ENCODE data around the gene RUNX2.
A peak's percentile ranks its signal among the peaks of the same experiment; 100 is the strongest.

RUNX2 gene

GRCh38 chr6:45438849-45439406, 110.8 kb downstream of the RUNX2 start:
- peaks cover 83% of the 10 kb centered on the region for H3K36me3 Mint-ChIP-seq (ENCODE audit: low read depth)
- H3K27ac Mint-ChIP-seq = peak overlapping the region; percentile 84
- no peaks in the 10 kb centered on the region for H3K27me3 Mint-ChIP-seq (ENCODE audit: low read depth)
- DNase-seq (ENCODE audit: low spot score) = no peak
- H3K9me3 Mint-ChIP-seq = no peaks in the 10 kb centered on the region
- peak overlapping the region; percentile 67 for H3K4me3 Mint-ChIP-seq
- peaks cover 84% of the 10 kb centered on the region for H3K4me1 Mint-ChIP-seq (ENCODE audit: low read depth)

- no peak for DNase-seq (ENCODE audit: low spot score)
- Mint-ChIP-seq H3K36me3 (ENCODE audit: low read depth) (peaks cover 84% of the 10 kb centered on the region), H3K9me3 (no peaks in the 10 kb centered on the region), H3K4me3 (peak overlapping the region; percentile 67), H3K27ac (peak overlapping the region; percentile 84), H3K27me3 (ENCODE audit: low read depth) (no peaks in the 10 kb centered on the region), H3K4me1 (ENCODE audit: low read depth) (peaks cover 84% of the 10 kb centered on the region)
Measured at GRCh38 chr6:45439459-45439858, 111.3 kb downstream of the RUNX2 start.

GRCh38 chr6:45439861-45440388, 111.8 kb downstream of the RUNX2 start:
- Mint-ChIP-seq H3K4me1 (ENCODE audit: low read depth) (peaks cover 85% of the 10 kb centered on the region), H3K27ac (peak overlapping the region; percentile 84), H3K36me3 (ENCODE audit: low read depth) (peaks cover 84% of the 10 kb centered on the region), H3K9me3 (no peaks in the 10 kb centered on the region), H3K27me3 (ENCODE audit: low read depth) (no peaks in the 10 kb centered on the region), H3K4me3 (peak overlapping the region; percentile 67)
- no peak for DNase-seq (ENCODE audit: low spot score)

GRCh38 chr6:45441851-45442453, 113.8 kb downstream of the RUNX2 start:
- H3K9me3 Mint-ChIP-seq = no peaks in the 10 kb centered on the region
- no peaks in the 10 kb centered on the region for H3K27me3 Mint-ChIP-seq (ENCODE audit: low read depth)
- H3K4me3 Mint-ChIP-seq = peak overlapping the region; percentile 0
- peak overlapping the region; percentile 65 for H3K27ac Mint-ChIP-seq
- H3K4me1 Mint-ChIP-seq (ENCODE audit: low read depth) = peaks cover 86% of the 10 kb centered on the region
- H3K36me3 Mint-ChIP-seq (ENCODE audit: low read depth) = peaks cover 84% of the 10 kb centered on the region
- DNase-seq (ENCODE audit: low spot score) = no peak

- H3K27ac Mint-ChIP-seq = peak overlapping the region; percentile 43
- no peak for DNase-seq (ENCODE audit: low spot score)
- no peak overlapping the region for H3K4me3 Mint-ChIP-seq
- H3K36me3 Mint-ChIP-seq (ENCODE audit: low read depth) = peaks cover 83% of the 10 kb centered on the region
- peaks cover 85% of the 10 kb centered on the region for H3K4me1 Mint-ChIP-seq (ENCODE audit: low read depth)
- no peaks in the 10 kb centered on the region for H3K27me3 Mint-ChIP-seq (ENCODE audit: low read depth)
- H3K9me3 Mint-ChIP-seq = no peaks in the 10 kb centered on the region
Measured at GRCh38 chr6:45442716-45443115, 114.6 kb downstream of the RUNX2 start.

GRCh38 chr6:45445364-45445748, 117.2 kb downstream of the RUNX2 start:
- H3K4me1 Mint-ChIP-seq (ENCODE audit: low read depth) = peaks cover 85% of the 10 kb centered on the region
- H3K36me3 Mint-ChIP-seq (ENCODE audit: low read depth) = peaks cover 83% of the 10 kb centered on the region
- DNase-seq (ENCODE audit: low spot score) = no peak
- no peaks in the 10 kb centered on the region for H3K9me3 Mint-ChIP-seq
- H3K4me3 Mint-ChIP-seq = peak overlapping the region; percentile 67
- no peaks in the 10 kb centered on the region for H3K27me3 Mint-ChIP-seq (ENCODE audit: low read depth)
- peak overlapping the region; percentile 70 for H3K27ac Mint-ChIP-seq

- Mint-ChIP-seq H3K27ac (peak overlapping the region; percentile 83), H3K9me3 (no peaks in the 10 kb centered on the region), H3K4me1 (ENCODE audit: low read depth) (peaks cover 90% of the 10 kb centered on the region), H3K27me3 (ENCODE audit: low read depth) (no peaks in the 10 kb centered on the region), H3K4me3 (peak overlapping the region; percentile 67), H3K36me3 (ENCODE audit: low read depth) (peaks cover 83% of the 10 kb centered on the region)
- no peak for DNase-seq (ENCODE audit: low spot score)
Measured at GRCh38 chr6:45445749-45446549, 117.8 kb downstream of the RUNX2 start.

GRCh38 chr6:45447005-45447404, 118.9 kb downstream of the RUNX2 start:
- peak overlapping the region; percentile 27 for H3K27ac Mint-ChIP-seq
- no peaks in the 10 kb centered on the region for H3K27me3 Mint-ChIP-seq (ENCODE audit: low read depth)
- no peak overlapping the region for H3K4me3 Mint-ChIP-seq
- DNase-seq (ENCODE audit: low spot score) = no peak
- no peaks in the 10 kb centered on the region for H3K9me3 Mint-ChIP-seq
- peaks cover 83% of the 10 kb centered on the region for H3K36me3 Mint-ChIP-seq (ENCODE audit: low read depth)
- H3K4me1 Mint-ChIP-seq (ENCODE audit: low read depth) = peaks cover 90% of the 10 kb centered on the region

GRCh38 chr6:45447716-45448115, 119.6 kb downstream of the RUNX2 start:
- H3K4me3 Mint-ChIP-seq = peak overlapping the region; percentile 72
- H3K27ac Mint-ChIP-seq = peak overlapping the region; percentile 70
- H3K27me3 Mint-ChIP-seq (ENCODE audit: low read depth) = no peaks in the 10 kb centered on the region

GRCh38 chr6:45448417-45449389, 120.6 kb downstream of the RUNX2 start:
- Mint-ChIP-seq H3K4me1 (ENCODE audit: low read depth) (peaks cover 91% of the 10 kb centered on the region), H3K36me3 (ENCODE audit: low read depth) (peaks cover 80% of the 10 kb centered on the region), H3K27me3 (ENCODE audit: low read depth) (no peaks in the 10 kb centered on the region), H3K4me3 (peak overlapping the region; percentile 72), H3K27ac (peak overlapping the region; percentile 70), H3K9me3 (no peaks in the 10 kb centered on the region)
- no peak for DNase-seq (ENCODE audit: low spot score)

More at GRCh38 chr6:45447716-45448115, 119.6 kb downstream of the RUNX2 start:
- H3K9me3 Mint-ChIP-seq = no peaks in the 10 kb centered on the region
- peaks cover 88% of the 10 kb centered on the region for H3K4me1 Mint-ChIP-seq (ENCODE audit: low read depth)
- DNase-seq (ENCODE audit: low spot score) = no peak
- H3K36me3 Mint-ChIP-seq (ENCODE audit: low read depth) = peaks cover 82% of the 10 kb centered on the region

GRCh38 chr6:45450132-45450531, 122.0 kb downstream of the RUNX2 start:
- Mint-ChIP-seq H3K4me3 (peak overlapping the region; percentile 34), H3K27me3 (ENCODE audit: low read depth) (no peaks in the 10 kb centered on the region), H3K27ac (peak overlapping the region; percentile 74), H3K4me1 (ENCODE audit: low read depth) (peaks cover 90% of the 10 kb centered on the region), H3K9me3 (no peaks in the 10 kb centered on the region), H3K36me3 (ENCODE audit: low read depth) (peaks cover 77% of the 10 kb centered on the region)
- DNase-seq (ENCODE audit: low spot score) = no peak

GRCh38 chr6:45450831-45451230, 122.7 kb downstream of the RUNX2 start:
- peaks cover 70% of the 10 kb centered on the region for H3K36me3 Mint-ChIP-seq (ENCODE audit: low read depth)
- DNase-seq (ENCODE audit: low spot score) = no peak
- H3K4me1 Mint-ChIP-seq (ENCODE audit: low read depth) = peaks cover 84% of the 10 kb centered on the region
- H3K4me3 Mint-ChIP-seq = peak overlapping the region; percentile 34
- peak overlapping the region; percentile 74 for H3K27ac Mint-ChIP-seq
- no peaks in the 10 kb centered on the region for H3K27me3 Mint-ChIP-seq (ENCODE audit: low read depth)
- no peaks in the 10 kb centered on the region for H3K9me3 Mint-ChIP-seq
